Measurements from ENCODE around the gene FYCO1.

Gene FYCO1

DNA sequence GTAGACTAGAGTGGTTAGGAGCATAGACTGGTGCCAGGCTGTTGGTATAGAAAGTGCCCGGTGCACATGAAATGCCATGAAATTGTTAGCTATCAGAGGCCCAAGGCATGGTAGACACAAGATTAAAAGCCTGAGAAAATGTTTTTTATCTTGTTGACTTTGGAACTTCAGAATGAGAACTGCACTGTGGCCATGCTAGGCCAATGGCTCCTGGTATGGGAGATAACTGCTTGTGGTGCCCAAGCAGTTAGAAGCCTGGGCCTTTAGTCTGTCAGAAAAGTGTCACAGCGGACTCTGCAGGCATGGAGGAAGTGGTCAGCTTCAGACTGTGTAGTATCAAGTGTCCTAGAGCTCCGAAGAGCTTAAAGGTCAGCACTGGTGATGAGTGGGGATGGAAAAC, 11.9 kb downstream of the FYCO1 start:
- no peak for DNase-seq

DNA sequence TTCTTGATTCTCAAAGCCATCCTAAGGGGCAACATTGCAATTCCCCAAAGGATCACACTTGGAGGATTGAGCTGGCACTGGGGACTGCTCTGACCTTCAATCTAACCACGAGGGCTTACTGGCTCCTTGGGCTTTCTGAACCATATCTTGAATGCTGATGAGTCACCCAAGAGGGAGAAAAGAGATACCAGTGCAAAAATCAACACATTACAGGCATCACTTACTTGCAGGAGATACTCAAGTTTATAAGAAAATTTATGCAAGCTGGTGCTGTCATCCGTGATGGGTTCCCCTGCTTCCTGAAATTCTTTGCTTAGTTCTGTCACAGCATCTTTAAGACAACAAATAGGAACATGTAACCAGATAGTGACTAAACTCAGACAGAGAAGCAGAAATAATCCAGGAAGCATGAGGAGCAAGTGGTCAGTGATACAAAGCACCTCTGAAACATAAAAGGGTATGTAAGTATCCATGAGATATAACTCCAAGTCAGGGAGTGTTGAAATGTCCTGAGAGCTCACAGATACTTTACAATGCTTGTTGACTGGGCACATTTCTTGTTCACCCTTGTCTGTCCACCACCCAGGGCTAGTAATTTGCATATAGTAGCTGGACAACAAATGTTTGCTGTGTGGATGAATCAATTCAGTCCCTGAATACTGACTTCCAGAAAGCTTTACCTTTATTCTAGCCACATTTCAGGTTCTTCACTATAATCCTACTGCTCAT, 14.1 kb downstream of the FYCO1 start:
- no peak for DNase-seq

GRCh38 chr3:45980819-45981218, 14.8 kb downstream of the FYCO1 start:
- no peak for DNase-seq

DNA sequence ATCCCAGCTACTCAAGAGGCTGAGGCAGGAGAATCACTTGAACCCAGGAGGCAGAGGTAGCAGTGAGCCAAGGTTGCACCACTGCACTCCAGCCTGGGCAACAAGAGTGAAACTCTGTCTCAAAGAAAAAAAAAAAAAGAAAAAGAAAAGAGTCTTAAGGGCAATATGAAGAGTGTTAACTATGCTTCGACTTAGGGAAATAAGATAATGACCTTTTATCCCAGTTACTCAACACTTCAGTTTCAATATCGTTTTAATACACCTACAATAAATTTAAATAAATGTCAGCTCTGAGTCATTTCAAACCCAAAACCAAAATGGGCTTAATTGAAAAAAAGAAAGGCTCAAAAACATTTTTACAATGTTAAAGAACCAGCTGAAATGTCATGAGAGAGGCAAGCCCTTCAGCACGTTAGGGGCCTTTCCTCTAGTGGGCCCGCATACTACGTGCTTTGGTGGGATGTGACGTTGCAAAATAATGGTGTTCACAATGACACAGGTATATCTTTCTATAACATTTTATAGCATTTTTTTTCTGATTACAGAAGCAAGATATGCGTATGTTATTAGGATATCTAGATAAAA, 15.3 kb downstream of the FYCO1 start:
- DNase-seq: no peak

DNA sequence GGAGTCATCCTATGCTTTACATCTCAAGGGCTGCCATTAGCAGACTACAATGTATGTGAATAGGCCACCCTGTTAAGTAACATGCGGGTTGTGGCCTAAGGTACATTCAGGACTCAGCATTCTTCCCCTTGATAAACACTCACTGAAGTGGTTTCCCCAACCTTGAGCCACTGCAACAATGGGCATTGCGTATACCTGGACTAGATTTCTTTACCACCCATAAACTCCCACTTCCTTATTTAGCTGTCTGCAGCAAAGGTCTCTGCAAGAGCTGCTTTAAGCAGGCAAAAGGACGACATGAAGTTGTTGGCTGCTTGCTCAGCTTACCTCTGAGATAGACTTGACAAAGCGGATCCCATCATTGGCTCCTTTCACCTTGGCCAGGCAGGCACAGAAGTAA, 16.2 kb downstream of the FYCO1 start:
- no peak for DNase-seq

- DNase-seq: peak; percentile 57
These were observed 17.4 kb downstream of the FYCO1 start for GRCh38 chr3:45978006-45978761.

- DNase-seq: no peak
These were observed 19.2 kb downstream of the FYCO1 start for GRCh38 chr3:45976191-45977091.

GRCh38 chr3:45975686-45976085, 19.9 kb downstream of the FYCO1 start:
- no peak for DNase-seq

DNA sequence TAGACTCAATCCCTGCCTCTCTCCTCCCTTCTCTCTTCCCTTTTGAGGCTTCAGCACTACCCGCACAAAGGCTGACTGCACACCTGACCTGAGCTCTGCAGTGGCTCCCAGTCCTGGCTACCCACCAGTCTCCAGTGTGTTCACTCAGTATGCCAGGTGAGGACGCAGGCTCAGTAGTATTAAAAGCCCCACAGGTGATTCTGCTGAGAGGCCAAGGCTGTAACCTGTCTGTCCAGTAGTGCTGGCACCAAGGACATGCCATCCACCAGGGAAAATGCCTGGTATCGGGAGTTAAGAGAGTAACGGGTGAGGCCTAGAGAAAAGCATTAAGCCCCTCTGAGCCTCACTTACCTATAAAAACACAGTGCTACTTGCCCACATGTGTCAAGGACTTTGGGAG, 20.9 kb downstream of the FYCO1 start:
- DNase-seq: no peak

DNA sequence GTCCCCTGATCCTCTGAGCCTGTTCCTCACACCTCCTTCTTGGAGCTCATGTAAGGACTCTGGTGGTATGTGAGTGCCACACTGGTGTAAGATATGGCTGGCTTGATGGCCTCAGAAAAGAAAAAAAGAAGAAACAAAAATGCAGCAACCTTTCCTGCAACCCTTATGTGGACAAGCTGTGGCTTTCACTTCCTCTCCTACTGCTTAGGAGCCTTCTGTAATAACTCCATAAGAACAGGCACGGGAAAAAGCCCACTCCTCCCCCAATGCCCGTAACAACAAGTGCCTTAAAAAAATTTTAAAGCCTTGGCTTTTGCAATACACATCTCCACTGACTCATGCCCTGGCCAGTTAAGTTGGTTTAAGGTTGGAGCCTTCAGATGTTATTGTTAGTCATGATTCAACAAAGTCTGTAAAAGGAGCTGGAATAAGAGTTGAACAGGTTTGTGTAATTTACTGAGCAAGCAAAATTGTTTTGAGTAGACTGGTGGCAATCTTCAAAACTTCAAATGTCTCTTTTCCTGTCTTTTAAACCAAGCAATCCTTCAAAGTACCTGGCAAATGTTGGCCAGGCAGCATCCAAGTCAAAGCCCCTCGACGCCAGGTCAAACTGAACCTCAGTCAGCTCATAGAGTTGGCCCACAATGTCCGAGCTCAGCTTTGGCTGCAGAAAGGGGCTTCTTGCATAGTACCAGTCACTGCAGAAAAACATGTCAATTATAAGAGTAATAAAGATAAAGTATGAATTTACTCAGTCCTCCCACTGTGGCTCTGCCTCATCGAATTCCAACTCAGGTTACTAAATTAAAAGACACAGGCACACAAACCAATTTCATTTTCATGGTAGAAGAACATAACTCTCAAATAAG, 22.9 kb downstream of the FYCO1 start:
- no peak for DNase-seq

DNA sequence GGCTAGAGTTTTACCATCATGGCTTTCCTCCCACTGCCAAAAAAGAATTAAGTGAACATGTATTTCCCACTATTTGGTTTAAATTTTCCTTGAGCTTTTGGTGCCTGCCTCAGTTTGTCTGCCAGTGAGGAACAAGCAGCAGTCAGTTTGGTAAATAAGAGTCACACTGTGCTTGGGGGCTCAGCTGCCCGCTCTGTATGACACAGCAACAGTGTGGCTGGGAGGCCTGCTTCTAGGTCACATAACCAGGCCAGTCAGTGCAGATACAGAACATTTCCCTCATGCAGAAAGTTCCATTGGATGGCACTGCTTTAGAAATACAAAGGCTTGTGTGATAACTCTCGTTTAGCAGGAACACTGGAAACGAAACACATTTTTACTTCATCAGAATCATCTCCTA, 25.7 kb downstream of the FYCO1 start:
- no peak for DNase-seq

DNA sequence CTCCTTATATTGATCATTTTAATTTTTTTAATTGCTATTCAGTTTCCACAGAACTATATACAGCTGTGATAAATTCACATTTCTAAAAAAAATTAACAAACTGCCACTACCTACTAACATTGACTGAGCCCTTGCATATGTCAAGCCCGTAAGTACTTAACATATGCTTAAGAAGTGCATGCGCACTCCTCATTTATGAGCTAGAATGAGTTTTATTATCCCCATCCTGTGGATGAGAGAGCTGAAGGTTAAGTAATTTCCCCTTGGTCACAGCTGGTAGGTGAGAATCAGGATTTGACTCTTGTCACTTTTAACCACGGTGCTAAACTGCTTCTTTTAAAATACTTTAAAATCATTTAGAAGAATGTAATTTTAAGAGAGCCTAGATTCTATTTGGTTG, 26.5 kb downstream of the FYCO1 start:
- DNase-seq: no peak

DNA sequence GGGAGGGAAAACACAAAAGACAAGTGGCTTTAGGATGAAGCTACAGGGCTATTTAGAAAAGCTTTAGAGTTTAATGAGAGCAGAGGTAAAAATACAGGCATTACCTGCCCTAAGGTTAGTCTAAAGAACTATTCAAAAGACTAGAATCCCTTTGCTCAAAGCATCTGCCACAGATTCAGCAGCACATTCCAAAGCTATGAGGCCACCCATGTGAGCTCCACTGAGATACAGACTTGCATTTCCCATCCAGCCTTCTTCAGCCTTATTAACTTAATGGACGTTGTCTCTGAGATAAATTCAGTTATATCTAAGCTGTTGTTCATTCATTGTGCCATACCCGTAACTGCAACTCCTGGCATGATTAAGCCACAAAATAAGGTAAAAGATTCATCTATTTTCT, 26.9 kb downstream of the FYCO1 start:
- no peak for DNase-seq

- no peak for DNase-seq
These were observed 27.5 kb downstream of the FYCO1 start for GRCh38 chr3:45968149-45968548.

DNA sequence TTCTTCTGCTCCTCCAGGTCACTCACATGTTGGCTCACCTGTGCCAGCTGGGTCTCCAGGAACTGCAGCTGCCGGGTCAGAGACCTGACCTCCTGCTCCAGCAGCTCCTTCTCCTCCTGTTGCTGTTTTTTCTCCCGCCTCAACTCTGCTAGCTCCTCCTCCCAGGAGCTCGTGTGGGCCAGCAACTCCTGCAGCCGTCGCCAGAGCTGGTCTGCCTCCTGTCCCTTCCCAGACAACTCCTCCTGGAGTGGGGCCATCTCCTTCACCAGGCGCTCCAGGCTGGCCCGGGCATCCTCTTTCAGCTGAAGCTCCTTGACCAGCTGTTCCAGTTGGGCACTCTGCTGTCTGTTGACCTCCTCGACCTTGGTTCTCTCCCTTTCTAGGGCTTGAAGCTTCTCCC, 27.9 kb downstream of the FYCO1 start:
- DNase-seq: no peak

- no peak for DNase-seq
These were observed 28.5 kb downstream of the FYCO1 start for GRCh38 chr3:45966950-45967640.

GRCh38 chr3:45966371-45966791, 29.2 kb downstream of the FYCO1 start:
- DNase-seq: no peak

GRCh38 chr3:45965653-45966052, 30.0 kb downstream of the FYCO1 start:
- no peak for DNase-seq

DNA sequence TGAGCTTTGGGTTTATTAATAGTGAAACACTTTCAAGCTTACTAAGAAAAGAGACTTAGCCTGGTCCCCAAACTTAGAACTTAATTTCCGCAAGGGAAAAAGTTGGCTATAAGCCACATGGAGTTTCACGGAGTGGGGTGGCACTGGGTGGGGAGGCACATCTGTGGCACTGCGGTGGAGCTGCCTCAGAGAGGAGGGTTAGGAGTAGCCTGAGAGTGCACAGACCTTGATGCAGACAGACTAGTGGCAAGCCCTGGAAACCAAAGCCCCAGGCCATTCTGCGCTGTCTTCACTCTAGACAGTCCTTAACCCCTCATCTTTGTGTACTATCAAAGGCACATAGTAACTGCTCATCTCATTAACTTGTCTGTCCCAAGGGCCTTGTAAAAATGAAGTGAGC, 30.4 kb downstream of the FYCO1 start:
- DNase-seq: no peak

GRCh38 chr3:45964139-45964538, 31.5 kb downstream of the FYCO1 start:
- no peak for DNase-seq

- DNase-seq: no peak
These were observed 33.6 kb downstream of the FYCO1 start for GRCh38 chr3:45962033-45962432.

- DNase-seq: no peak
These were observed 35.3 kb downstream of the FYCO1 start for GRCh38 chr3:45960289-45960688.
